ENCODE results near the gene AGBL4. TPM values are rescaled to one million over a fixed set of nuclear protein-coding genes. Genes with fewer than 3 reads are reported as not detected.

The AGBL4 gene
- total RNA-seq, 1 donor from 2014 or later = not detected

GRCh38 chr1:48773133-48773532 is 1250.6 kb downstream of the AGBL4 start:
- DNase-seq (no peak), ATAC-seq (no peak)
- intact Hi-C loops (cut with DNase I) = no loop called here
- peaks cover 16% of the 10 kb centered on the region for H3K4me1 ChIP-seq
- H3K27me3 ChIP-seq = no peaks in the 10 kb centered on the region
- no peak for TF ChIP-seq CTCF (IDR thresholded peaks at IDR 0.05)
- H3K9me3 ChIP-seq = no peaks in the 10 kb centered on the region
- H3K27ac ChIP-seq = no peak overlapping the region
- H3K36me3 ChIP-seq = no peaks in the 10 kb centered on the region
- no peak overlapping the region for H3K4me3 ChIP-seq

- no peak for DNase-seq
- Histone ChIP-seq H3K4me1 (peaks cover 12% of the 10 kb centered on the region), H3K36me3 (no peaks in the 10 kb centered on the region), H3K27ac (no peak overlapping the region), H3K9me3 (no peaks in the 10 kb centered on the region), H3K27me3 (no peaks in the 10 kb centered on the region), H3K4me3 (no peak overlapping the region)
- intact Hi-C loops (cut with DNase I) = no loop called here
- ATAC-seq = no peak
- no peak for TF ChIP-seq CTCF (IDR thresholded peaks at IDR 0.05)
Observed at GRCh38 chr1:48772211-48772610, 1251.5 kb downstream of the AGBL4 start.

GRCh38 chr1:48771561-48771960 is 1252.2 kb downstream of the AGBL4 start:
- no peaks in the 10 kb centered on the region for H3K27me3 ChIP-seq
- no peaks in the 10 kb centered on the region for H3K36me3 ChIP-seq
- no peaks in the 10 kb centered on the region for H3K9me3 ChIP-seq
- peaks cover 11% of the 10 kb centered on the region for H3K4me1 ChIP-seq
- no peak overlapping the region for H3K4me3 ChIP-seq
- no peak for TF ChIP-seq CTCF (IDR thresholded peaks at IDR 0.05)
- DNase-seq (no peak), ATAC-seq (no peak)
- intact Hi-C loops (cut with DNase I) = no loop called here
- H3K27ac ChIP-seq = no peak overlapping the region

GRCh38 chr1:48767975-48768510 is 1255.7 kb downstream of the AGBL4 start:
- DNase-seq (no peak), ATAC-seq (peak; percentile 62)
- Histone ChIP-seq H3K27me3 (no peaks in the 10 kb centered on the region), H3K27ac (no peak overlapping the region), H3K4me1 (peaks cover 8% of the 10 kb centered on the region), H3K4me3 (no peak overlapping the region), H3K36me3 (no peaks in the 10 kb centered on the region), H3K9me3 (no peaks in the 10 kb centered on the region)
- intact Hi-C loops (cut with DNase I) = no loop called here
- no peak for TF ChIP-seq CTCF (IDR thresholded peaks at IDR 0.05)

- ATAC-seq = no peak
- Histone ChIP-seq H3K27ac (no peak overlapping the region), H3K27me3 (no peaks in the 10 kb centered on the region), H3K9me3 (no peaks in the 10 kb centered on the region), H3K4me1 (peaks cover 8% of the 10 kb centered on the region), H3K36me3 (no peaks in the 10 kb centered on the region), H3K4me3 (no peak overlapping the region)
- intact Hi-C loops (cut with DNase I) = no loop called here
- no peak for TF ChIP-seq CTCF (IDR thresholded peaks at IDR 0.05)
- DNase-seq = no peak
Observed at GRCh38 chr1:48765335-48765734, 1258.4 kb downstream of the AGBL4 start.

GRCh38 chr1:48761986-48762385 is 1261.8 kb downstream of the AGBL4 start:
- no peaks in the 10 kb centered on the region for H3K9me3 ChIP-seq
- H3K36me3 ChIP-seq = peaks cover 15% of the 10 kb centered on the region
- ATAC-seq (no peak), DNase-seq (no peak)
- intact Hi-C loops (cut with DNase I) = no loop called here
- no peak overlapping the region for H3K4me3 ChIP-seq
- no peaks in the 10 kb centered on the region for H3K4me1 ChIP-seq
- TF ChIP-seq CTCF (IDR thresholded peaks at IDR 0.05) = no peak
- H3K27me3 ChIP-seq = no peaks in the 10 kb centered on the region
- no peak overlapping the region for H3K27ac ChIP-seq

Data from upper lobe of right lung (tissue), 1 donor.